NCI-H526 (cell line): ENCODE results near the gene A4GALT.

Source experiments
- DNase-seq, 2 experiments: peaks; one replicate each; lab custom pipeline; 2025; lab: John Stamatoyannopoulos, UW

Gene A4GALT

GRCh38 chr22:42648368-42649245 is 72.1 kb downstream of the A4GALT start:
- no peak for DNase-seq

- no peak for DNase-seq
Observed at GRCh38 chr22:42648017-42648367, 72.7 kb downstream of the A4GALT start.

GRCh38 chr22:42646569-42647525 is 73.8 kb downstream of the A4GALT start:
- DNase-seq: no peak

- no peak for DNase-seq
Observed at GRCh38 chr22:42645938-42646568, 74.6 kb downstream of the A4GALT start.

- DNase-seq: no peak
Observed at GRCh38 chr22:42645341-42645937, 75.2 kb downstream of the A4GALT start.

GRCh38 chr22:42644422-42645340 is 76.0 kb downstream of the A4GALT start:
- no peak for DNase-seq

- DNase-seq: no peak
Observed at GRCh38 chr22:42643634-42644421, 76.8 kb downstream of the A4GALT start.

GRCh38 chr22:42642806-42643633 is 77.7 kb downstream of the A4GALT start:
- DNase-seq: no peak
